GM19372 (cell line): ENCODE data around the gene NPPA.

Source experiments
- ATAC-seq: cut with Tn5 transposase; IDR thresholded peaks from one replicate; pipeline ENCODE4 v1.9.1; 2021; ENCODE audit warnings: mild to moderate bottlenecking, low read depth, moderate library complexity; ENCODE audit not compliant: unreplicated experiment

NPPA gene

DNA sequence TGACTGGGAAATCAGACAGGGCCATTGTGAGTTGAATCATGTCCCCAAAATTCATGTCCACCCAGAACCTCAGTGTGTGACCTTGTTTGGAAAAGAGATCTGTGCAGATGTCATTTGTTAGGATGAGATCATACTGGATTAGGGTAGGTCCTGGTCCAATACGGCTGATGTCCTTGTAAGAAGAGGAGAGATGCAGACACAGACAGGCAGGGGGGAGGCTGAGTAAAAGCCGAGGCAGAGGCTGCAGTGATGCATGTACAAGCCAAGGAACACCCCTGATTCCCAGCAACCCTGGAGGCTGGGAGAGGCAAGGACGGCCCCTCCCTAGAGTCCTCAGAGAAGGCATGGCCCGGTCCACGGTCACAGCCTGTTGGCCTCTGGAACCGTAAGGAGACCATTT is 27.0 kb upstream of the NPPA start:
- ATAC-seq = no peak

DNA sequence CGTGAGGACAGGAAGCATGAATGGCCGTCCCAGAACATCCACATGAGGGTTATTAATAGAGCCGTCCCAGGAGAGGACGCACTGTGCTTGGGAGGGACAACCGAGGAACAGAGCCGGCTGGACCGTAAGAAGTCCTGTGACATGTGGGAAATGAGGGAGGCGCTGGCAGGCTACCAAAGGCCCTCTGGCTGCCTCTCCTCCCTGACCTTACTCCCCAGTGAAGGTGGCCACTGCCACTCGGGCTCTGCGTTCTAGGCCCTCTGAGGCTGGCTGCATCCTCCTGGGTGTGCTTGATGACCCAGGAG is 26.6 kb upstream of the NPPA start:
- no peak for ATAC-seq

DNA sequence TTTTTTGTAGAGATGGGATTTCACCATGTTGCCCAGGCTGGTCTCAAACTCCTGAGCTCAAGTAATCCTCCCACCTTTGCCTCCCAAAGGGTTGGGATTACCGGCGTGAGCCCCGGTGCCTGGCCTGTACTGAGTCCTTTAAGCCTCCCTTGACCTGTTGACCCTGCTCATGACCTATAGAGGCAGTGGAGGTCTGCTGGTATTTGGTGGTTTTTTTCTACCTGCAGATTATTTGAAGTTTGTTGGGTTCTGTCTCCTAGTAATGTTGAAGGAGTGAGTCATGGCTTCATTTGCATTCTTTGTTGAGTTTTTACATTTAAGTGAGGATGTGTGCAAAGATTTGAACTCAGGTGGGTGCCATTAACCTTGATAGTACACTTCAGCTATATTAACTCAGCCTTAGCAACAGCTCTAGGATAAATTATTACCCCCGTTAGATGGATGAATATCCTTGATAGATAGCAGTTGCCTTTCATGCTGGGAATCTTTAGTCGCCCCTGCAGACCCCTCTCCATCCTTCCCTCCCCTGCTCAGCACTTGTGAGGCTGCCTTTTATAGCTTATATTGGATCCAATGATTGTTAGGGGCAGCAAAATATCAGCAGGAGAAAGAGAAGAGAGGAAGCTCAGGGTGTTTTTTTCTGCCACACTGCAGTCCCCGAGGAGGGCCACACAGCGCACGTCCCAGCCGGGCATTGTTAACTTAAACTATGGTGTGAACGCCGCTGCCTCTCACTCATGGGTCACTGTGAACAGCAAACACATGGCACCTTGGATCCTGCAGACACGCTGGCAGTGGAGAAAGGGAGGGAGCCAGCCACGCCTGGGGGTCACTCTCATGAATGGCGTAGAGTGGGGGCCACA is 26.0 kb upstream of the NPPA start:
- no peak for ATAC-seq

DNA sequence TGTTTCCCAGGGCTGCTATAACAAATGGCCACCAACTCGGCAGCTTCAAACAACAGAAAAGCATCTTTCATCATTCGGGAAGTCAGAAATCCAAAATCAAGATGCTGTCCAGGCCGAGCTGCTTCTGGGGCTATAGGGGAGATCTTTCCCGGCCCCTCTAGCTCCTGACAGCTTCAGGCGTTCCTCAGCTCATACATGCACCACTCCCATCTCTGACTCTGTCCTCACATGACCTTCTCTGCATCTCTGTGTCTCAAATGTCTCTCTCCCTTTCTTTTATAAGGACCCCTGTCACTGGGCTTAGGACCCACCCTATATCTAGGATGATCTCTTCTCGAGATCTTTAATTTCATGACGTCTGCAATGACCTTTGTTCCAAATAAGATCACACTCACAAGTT is 25.0 kb upstream of the NPPA start:
- ATAC-seq = no peak

DNA sequence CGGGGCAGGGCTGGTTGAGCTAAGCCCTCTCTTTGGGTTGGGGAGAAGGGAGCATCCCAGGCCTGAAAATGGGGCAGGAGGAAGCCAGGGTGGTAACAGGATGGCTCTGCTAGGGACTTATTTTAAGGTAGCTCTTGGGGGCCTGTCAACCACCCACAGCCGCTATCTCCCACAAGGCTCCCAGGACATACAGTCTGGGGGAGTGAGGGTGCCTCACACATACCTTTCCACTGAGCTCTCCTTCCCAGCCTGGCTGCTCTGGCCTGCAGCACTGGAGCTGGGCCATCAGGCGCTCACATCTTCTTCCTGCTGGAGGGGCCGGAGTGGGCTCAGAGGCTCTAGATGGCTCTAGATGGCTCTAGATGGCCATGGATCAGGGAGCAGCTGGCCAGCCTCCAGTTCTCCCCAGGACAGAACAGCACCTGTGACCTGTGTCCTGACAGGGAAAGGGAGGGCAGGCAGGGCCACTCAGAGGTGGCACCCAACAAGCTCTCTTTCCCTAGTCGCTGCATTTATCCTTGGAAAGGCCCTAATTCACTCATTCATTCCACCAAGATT is 22.1 kb upstream of the NPPA start:
- ATAC-seq = no peak

DNA sequence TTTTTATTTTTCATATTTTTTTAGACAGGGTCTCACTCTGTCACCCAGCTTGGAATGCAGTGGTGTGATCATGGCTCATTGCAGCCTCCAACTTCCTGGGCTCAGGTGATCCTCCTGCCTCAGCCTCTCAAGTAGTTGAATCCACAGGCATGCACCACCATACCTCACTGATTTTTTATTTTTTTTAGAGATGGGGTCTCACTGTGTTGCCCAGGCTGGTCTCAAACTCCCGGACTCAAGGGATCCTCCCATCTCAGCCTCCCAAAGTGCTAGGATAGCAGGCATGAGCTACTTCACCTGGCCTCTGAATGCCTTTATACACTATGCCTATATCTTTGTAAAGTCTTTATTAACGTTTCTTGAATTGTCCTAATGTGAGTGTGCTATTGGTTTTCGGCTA is 21.5 kb upstream of the NPPA start:
- no peak for ATAC-seq

DNA sequence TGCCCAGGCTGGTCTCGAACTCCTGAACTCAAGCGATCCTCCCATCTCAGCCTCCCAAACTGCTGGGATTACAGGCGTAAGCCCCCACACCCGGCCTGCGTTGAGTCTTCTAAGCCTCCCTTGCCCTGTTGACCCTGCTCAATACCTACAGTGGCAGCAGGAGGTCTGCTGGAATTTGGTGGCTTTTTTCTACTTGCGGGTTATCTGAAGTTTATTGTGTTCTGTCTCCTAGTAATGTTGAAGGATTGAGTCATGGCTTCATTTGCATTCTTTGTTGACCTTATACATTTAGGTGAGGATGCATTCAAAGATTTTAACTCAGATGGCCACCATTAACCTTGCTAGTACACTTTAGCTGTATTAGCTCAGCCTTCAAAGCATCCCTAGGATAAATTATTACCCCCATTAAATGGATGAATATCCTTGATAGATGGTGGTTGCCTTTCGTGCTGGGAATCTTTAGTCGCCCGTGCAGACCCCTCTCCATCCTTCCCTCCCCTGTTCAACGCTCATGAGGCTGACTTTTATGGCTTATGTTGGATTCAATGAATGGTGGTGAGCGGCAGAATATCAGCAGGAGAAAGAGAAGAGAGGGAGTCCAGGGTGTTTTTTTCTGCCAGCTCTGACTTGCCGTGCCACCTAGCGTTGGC is 20.9 kb upstream of the NPPA start:
- no peak for ATAC-seq

DNA sequence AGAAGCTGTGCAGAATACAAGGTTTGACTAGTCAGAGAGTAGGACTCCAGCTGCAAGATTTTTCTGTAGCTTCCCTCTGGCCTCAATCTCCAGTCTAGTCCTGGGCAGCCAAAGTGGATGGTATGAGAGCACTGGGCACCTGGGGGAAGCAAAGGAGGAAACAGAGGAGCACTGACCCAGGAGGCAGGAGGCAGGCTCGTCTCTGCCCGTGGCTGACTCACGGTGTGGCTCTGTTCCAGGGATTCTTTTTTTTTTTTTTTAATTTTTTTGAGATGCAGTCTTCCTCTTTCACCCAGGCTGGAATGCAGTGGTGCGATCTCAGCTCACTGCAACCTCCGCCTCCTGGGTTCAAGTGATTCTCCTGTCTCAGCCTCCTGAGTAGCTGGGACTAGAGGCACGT is 15.3 kb upstream of the NPPA start:
- no peak for ATAC-seq

DNA sequence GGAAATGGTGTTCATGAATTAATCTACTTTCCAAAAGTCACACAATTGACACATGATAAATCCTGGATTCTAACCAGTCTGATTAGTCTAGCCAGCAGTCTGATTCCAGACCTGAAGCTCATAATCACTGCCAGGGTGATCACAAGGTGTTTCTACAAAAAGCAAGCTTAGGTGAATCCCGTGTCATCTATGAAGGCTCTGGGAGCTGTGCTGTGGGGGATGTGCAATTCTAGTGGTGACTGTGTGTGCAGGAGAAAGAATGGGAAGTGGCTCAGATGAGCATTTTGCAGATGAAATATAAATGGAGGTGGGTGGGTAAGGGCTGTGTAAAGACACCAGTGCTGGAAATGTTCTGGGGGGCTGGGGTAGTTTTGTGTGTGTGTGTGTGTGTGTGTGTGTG is 13.0 kb upstream of the NPPA start:
- no peak for ATAC-seq

DNA sequence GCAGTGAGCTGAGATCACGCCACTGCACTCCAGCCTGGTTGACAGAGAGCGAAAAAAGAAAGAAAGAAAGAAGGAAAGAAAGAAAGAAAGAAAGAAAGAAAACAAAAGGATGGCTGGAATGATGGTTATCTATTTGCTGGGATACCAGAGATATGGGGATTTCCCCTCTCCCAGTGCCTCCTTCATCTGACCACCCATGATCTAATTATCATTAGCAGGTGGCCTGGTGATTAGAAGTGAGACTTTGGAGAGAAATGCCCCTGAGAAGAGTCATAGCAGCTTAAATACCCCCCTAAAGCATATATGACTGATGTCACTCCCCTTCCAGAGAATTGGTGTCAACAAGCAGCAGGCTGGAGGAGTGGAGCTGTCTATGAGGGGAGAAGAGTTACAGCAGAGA is 12.5 kb upstream of the NPPA start:
- ATAC-seq = no peak

DNA sequence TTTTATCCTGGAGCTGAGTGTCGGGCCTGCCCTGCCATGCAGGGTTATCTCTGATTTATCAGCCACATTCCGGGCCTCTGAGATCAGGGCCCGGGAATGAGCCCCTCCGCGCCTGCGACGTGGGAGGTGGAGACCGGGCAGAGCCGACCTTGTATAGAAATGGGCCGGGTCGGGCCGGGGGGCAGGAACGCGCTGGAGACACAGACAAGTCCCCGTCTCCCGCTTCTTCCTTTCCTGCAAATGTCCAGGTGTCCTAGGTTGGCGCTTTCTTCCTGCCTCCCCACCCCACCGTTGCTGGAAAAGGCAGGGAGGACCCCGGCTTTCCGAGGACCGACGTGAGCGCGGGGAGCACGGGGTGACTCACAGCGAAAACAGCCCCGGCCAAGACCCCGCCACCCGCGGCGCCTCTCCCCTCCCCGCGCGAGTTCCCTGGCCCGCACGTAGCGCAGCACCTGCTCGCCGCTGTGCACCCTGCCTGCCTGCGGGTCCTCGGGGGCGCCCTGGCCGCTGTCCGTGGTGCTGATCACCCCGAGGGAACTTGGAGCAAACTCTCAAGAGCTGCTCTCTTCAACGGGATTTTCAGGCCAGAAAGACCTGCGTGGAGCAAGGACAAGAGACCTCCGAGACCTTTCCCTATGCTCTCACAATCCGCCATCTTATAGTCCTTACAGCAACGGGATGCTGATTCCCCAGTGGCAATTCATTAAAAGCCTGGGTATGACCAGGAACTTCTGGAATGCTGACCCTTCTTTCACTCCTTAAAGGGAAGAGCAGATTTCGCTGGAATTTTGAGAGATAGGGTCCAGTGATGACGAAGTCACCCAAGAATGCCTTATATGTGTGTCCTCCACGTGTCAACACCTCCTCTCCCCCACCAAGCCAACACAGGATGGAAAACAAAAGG is 11.6 kb upstream of the NPPA start:
- ATAC-seq = no peak

DNA sequence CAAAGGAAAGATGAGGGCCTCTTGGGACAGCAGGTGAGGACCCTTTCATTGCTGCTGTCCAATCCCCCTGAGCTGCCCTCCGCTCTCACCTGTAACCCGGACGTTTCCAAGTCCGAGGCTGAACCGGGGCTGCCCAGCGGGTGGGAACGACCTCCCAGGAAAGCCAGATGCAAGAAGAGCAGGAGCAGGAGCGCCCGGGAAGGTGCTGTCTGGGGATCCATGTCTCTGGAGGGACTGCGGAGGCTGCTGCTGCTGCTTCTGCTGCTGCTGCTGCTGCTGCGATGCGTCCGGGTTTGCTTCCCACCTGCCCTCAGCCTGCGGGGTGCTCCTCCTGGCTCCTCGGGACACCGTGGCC is 11.0 kb upstream of the NPPA start, which contains the start of gene NPPB:
Gene NPPB (minus strand): TSS at position 333 of the 355 bp plus-strand sequence. CDS start 112 bp downstream, at position 221.
- ATAC-seq = no peak

DNA sequence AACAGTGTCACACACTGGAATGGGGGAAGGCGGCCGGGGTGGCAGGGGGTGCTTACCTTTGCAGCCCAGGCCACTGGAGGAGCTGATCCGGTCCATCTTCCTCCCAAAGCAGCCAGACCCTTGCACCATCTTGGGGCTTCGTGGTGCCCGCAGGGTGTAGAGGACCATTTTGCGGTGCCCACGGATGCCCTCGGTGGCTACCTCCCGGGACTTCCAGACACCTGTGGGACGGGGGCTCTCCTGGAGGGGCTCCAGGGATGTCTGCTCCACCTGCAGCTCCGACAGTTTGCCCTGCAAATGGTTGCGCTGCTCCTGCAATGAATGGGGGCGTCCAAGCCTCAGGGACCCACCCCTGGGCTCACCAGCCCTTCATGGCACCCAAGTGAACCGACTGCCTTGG is 10.6 kb upstream of the NPPA start:
- no peak for ATAC-seq

DNA sequence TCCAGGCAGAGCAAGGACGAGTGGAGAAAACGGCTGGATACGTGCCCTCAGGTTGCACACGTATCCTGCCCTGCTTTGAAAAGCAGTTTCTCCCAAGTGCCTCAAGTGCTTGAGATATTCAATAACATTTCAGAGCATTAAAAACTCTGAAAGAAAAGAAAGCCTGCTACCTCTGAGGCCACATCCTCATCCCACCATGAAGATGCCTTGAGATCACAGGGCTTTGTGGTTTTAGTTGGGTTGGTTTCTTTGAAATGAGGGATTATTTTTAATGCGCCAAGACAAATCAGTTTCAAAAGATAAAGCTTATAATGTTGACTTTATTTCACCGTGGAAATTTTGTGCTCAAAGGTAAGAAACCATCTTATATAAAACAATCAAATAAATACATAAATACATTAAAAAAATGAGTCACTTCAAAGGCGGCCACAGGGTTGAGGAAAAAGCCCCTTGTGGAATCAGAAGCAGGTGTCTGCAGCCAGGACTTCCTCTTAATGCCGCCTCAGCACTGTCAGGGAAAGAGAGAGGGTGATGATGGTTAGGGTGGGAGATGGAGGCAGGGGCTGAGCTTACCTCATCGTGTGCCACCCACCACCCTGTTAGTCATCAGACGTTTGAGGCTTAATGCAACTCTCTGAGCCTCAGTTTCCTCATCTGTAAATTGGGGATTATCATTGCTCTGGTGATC is 9.7 kb upstream of the NPPA start:
- ATAC-seq = no peak

DNA sequence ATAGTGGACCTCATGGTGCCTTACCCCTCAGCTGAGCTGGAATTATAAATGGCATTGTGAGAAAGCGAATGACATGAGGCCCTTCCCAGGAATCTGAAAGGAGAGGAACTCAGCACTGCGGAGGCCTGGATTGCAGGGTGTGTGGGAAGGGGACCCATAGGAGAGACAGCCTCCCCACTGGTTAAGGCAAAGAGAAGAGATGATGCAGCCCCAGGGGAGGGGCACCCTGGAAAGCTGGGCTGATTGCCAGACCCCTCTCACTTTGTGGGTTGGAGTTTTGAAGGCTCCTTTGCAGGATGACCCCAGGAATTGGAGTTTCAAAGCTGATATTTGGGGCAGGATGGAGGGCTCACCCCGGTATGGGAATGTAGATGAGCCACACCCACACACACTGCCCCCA is 9.1 kb upstream of the NPPA start:
- no peak for ATAC-seq

DNA sequence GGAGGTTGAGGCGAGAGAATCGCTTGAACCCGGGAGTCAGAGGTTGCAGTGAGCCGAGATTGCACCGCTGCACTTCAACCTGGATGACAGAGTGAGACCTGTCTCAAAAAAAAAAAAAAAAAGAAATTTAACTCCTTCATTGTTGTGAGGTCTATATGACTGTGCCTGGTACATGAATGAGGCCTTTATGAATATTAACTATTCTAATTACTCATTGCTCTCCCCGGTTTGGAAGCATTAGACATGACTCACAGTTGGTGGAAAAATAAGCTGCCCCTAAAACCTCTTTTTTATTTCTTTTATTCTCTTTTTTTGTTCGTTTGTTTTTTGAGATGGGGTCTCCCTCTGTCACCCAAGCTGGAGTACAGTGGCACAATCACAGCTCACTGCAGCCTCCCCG is 7.8 kb upstream of the NPPA start:
- ATAC-seq = no peak

DNA sequence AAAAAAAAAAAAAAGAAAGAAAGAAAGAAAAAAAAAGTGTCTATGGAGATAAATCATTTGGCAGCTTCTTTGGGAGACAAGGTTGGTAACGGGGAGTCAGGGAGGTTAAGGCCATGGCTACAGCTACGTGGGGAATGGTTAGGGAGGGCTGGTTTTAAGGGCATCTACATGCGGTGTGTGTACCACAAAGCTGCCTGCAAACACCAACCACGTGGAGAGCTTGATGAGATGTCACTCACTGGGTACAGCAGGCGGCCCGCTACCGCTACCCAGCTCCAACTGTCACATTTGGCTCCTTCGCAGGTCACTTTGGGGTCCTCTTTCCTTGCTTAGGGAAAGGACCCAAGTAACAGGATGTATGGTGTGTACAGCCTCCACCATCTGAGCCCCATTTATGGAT is 6.9 kb upstream of the NPPA start:
- no peak for ATAC-seq

DNA sequence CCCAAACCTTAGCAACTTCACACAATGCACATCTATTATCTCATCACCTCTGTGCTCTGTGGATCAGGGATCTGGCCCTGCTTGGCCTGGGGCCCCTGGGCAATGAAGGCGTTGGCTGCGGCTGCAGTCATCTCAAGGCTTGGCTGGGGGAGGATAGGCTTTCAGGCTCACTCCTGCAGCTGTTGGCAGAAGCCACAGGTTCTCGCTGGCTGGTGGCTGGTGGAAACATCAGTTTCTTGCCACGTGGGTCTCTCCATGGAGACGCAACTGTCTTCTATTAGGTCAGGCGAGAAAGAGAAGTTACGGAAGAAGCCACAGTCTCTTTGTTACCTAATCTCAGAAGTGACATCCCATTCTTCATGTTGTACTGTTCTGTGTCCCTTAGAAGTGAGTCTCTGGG is 3.6 kb upstream of the NPPA start:
- no peak for ATAC-seq

DNA sequence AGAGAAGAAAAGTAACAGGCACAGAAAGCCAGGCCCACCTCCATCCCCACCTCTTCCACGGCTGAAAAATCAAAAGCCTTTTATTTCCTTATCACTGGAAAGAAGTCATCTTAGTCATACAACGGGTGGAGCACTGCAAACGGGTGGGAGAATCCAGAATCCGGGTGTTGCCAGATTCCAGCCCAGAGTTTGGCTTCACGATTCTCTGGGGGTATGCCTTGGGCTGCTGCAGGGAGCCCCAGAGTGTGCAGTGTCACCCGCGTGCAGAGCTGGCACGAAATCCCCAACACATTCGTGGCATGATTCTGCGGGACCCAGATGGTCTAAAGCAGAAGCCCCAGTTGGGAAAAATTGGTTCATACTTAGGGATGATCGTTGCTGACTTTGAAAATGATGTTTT is 2.6 kb upstream of the NPPA start:
- ATAC-seq = no peak

DNA sequence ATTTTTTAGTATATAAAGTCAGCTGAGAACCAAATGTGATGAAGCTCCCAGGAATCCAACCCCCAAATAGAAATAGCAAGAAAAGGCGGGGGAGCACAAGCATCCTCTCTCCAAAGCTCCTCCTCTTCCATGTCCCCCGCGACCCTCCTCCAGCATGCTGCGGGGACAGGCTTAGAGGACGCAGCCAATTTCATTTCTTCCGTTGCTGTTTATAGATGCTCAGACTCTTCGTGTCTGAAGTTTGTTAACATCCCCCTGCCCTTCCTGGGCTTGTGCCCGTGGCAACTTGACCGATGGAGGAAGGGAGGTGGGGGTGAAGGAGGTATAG is 754 bp upstream of the NPPA start:
- no peak for ATAC-seq
